ENCODE results near the gene SPARCL1.

GRCh38 chr4:87499403-87500091 is 29.6 kb downstream of the SPARCL1 start:
- TF ChIP-seq CTCF (IDR thresholded peaks at IDR 0.05) (no peak), POLR2A (IDR thresholded peaks at IDR 0.05) (no peak)
